Endothelial cell of hepatic sinusoid (primary cell): ENCODE results near the gene NAALADL2.
"Not testable (repeated sequence)": the region's sequence is repeated elsewhere in the genome, so short reads cannot be mapped to it uniquely, and the experiment has no call there.

Experiments
- in situ Hi-C: cut with HindIII; loops from 2 replicates; pipeline ENCODE4 v1.10.0; 2017; ENCODE audit warnings: low sequenced_read_pairs

Gene NAALADL2

GRCh38 chr3:175068587-175068986, 209.5 kb downstream of the NAALADL2 start:
- in situ Hi-C loops = no loop called here

- in situ Hi-C loops = no loop called here
These were observed 211.8 kb downstream of the NAALADL2 start for GRCh38 chr3:175070946-175071345.

GRCh38 chr3:175073219-175073905, 214.2 kb downstream of the NAALADL2 start:
- in situ Hi-C loops = no loop called here

GRCh38 chr3:175075269-175075668, 216.1 kb downstream of the NAALADL2 start:
- in situ Hi-C loops = no loop called here

GRCh38 chr3:175077216-175077615, 218.1 kb downstream of the NAALADL2 start:
- in situ Hi-C loops = no loop called here

GRCh38 chr3:175082631-175083030, 223.5 kb downstream of the NAALADL2 start:
- in situ Hi-C loops = loop anchor here (5.0 kb wide), 1 partner anchor 35 kb away; no protein-coding TSS in a partner anchor

GRCh38 chr3:175087128-175087527, 228.0 kb downstream of the NAALADL2 start:
- in situ Hi-C loops = not testable (repeated sequence)

GRCh38 chr3:175088766-175089380, 229.7 kb downstream of the NAALADL2 start:
- in situ Hi-C loops = no loop called here

GRCh38 chr3:175091426-175092114, 232.4 kb downstream of the NAALADL2 start:
- in situ Hi-C loops = no loop called here

GRCh38 chr3:175093748-175094147, 234.6 kb downstream of the NAALADL2 start:
- in situ Hi-C loops = no loop called here

- in situ Hi-C loops = no loop called here
These were observed 235.2 kb downstream of the NAALADL2 start for GRCh38 chr3:175094344-175094743.

GRCh38 chr3:175098644-175099043, 239.5 kb downstream of the NAALADL2 start:
- in situ Hi-C loops = no loop called here

GRCh38 chr3:175102161-175102560, 243.0 kb downstream of the NAALADL2 start:
- in situ Hi-C loops = no loop called here

GRCh38 chr3:175103298-175103697, 244.2 kb downstream of the NAALADL2 start:
- in situ Hi-C loops = no loop called here

GRCh38 chr3:175105066-175105465, 245.9 kb downstream of the NAALADL2 start:
- in situ Hi-C loops = no loop called here

- in situ Hi-C loops = no loop called here
These were observed 248.1 kb downstream of the NAALADL2 start for GRCh38 chr3:175107231-175107630.

GRCh38 chr3:175107995-175108394, 248.9 kb downstream of the NAALADL2 start:
- in situ Hi-C loops = no loop called here

- in situ Hi-C loops = no loop called here
These were observed 249.5 kb downstream of the NAALADL2 start for GRCh38 chr3:175108613-175109151.

- in situ Hi-C loops = no loop called here
These were observed 251.9 kb downstream of the NAALADL2 start for GRCh38 chr3:175111036-175111435.

GRCh38 chr3:175118382-175118941, 259.3 kb downstream of the NAALADL2 start:
- in situ Hi-C loops = no loop called here

GRCh38 chr3:175121225-175121624, 262.1 kb downstream of the NAALADL2 start:
- in situ Hi-C loops = no loop called here
